ENCODE results near the gene KRTAP10-2. TPM values are rescaled to one million over a fixed set of nuclear protein-coding genes. Genes with fewer than 3 reads are reported as not detected.

KRTAP10-2 gene
- total RNA-seq, 1 donor from 2014 or later: not detected

GRCh38 chr21:44568261-44568660 is 17.0 kb upstream of the KRTAP10-2 start:
- Histone ChIP-seq H3K27ac (no peak overlapping the region), H3K4me1 (no peaks in the 10 kb centered on the region), H3K9me3 (no peaks in the 10 kb centered on the region), H3K27me3 (no peaks in the 10 kb centered on the region), H3K4me3 (no peak overlapping the region), H3K36me3 (no peaks in the 10 kb centered on the region)
- peak; percentile 9 for ATAC-seq
- no peak for TF ChIP-seq CTCF (IDR thresholded peaks at IDR 0.05)
- intact Hi-C loops (cut with DNase I): no loop called here
- DNase-seq: peak; percentile 59

DNA sequence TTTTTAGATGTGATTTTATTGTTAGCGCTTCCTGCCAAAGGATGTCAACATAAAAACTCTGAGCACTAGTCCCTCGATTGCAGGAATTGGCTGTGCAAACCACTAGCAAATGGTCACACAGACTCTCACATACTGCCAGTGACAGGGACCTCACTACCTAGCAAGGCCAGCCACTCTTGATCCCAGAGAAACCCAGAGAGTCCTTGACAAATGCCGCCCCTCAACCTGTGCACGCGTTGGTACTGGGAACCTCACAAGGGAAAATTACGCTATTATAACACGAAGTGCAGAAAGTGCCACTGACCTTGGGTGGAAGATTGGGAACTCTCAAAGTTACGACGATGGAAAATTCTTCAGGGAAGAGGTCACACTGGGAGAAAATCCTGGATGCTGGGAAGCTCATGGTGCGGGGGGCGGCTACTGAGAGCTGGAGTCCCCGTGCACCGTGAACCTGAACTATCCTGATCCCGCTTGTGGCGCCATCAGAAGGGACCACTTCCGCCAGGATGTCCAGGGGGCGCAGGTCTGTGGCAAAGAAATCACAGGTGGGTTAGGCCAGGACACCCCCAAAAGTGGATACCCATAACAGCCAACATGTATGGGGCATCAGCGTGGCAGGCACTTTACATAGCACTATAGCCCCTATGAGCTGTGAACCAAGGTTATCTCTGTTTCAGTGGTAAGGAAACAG is 16.3 kb upstream of the KRTAP10-2 start:
- ATAC-seq (no peak), DNase-seq (peak; percentile 50)
- no peak for TF ChIP-seq CTCF (IDR thresholded peaks at IDR 0.05)
- Histone ChIP-seq H3K27me3 (no peaks in the 10 kb centered on the region), H3K27ac (no peak overlapping the region), H3K9me3 (no peaks in the 10 kb centered on the region), H3K36me3 (no peaks in the 10 kb centered on the region), H3K4me3 (no peak overlapping the region), H3K4me1 (no peaks in the 10 kb centered on the region)
- intact Hi-C loops (cut with DNase I): no loop called here

GRCh38 chr21:44566403-44566802 is 15.1 kb upstream of the KRTAP10-2 start:
- Histone ChIP-seq H3K27ac (no peak overlapping the region), H3K9me3 (no peaks in the 10 kb centered on the region), H3K4me3 (no peak overlapping the region), H3K36me3 (no peaks in the 10 kb centered on the region), H3K4me1 (no peaks in the 10 kb centered on the region), H3K27me3 (no peaks in the 10 kb centered on the region)
- intact Hi-C loops (cut with DNase I): no loop called here
- TF ChIP-seq CTCF (IDR thresholded peaks at IDR 0.05): no peak
- DNase-seq (no peak), ATAC-seq (peak; percentile 32)

GRCh38 chr21:44564886-44565598 is 13.7 kb upstream of the KRTAP10-2 start:
- no peak for TF ChIP-seq CTCF (IDR thresholded peaks at IDR 0.05)
- Histone ChIP-seq H3K36me3 (no peaks in the 10 kb centered on the region), H3K4me3 (no peak overlapping the region), H3K9me3 (no peaks in the 10 kb centered on the region), H3K27ac (no peak overlapping the region), H3K27me3 (no peaks in the 10 kb centered on the region), H3K4me1 (no peaks in the 10 kb centered on the region)
- no peak for ATAC-seq
- intact Hi-C loops (cut with DNase I): no loop called here
- DNase-seq: no peak

DNA sequence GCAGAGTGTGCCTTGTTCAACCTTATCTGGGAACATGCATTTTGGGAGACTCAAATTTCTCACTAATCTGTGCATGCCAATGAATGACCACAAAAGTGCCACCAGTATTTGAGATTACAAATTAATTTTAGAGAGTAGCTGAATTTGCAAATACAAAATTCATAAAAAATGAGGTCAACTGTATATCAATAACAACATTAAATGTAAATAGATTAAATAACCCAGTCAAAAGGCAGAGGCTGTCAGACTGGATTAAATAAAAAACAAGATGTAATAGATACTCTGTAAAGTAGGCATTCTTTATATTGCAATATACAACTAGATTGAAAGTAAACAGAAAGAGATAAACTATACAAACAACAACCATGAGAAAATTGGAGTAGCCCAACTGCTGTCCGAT is 12.8 kb upstream of the KRTAP10-2 start:
- Histone ChIP-seq H3K36me3 (no peaks in the 10 kb centered on the region), H3K9me3 (no peaks in the 10 kb centered on the region), H3K27ac (no peak overlapping the region), H3K4me3 (no peak overlapping the region), H3K4me1 (no peaks in the 10 kb centered on the region), H3K27me3 (no peaks in the 10 kb centered on the region)
- ATAC-seq (no peak), DNase-seq (no peak)
- intact Hi-C loops (cut with DNase I): no loop called here
- TF ChIP-seq CTCF (IDR thresholded peaks at IDR 0.05): no peak

Data from upper lobe of right lung (tissue), 1 donor.